Thymus (tissue), 11 donors: Measurements from ENCODE around the gene ONECUT2. TPM values are rescaled to one million over a fixed set of nuclear protein-coding genes. Genes with fewer than 3 reads are reported as not detected.

Source experiments
- DNase-seq, 9 donors: peaks; one replicate each; pipeline ENCODE4 v3.0.0-alpha.2; 2013; ENCODE audit warnings: low spot score in 9 of 9, low read depth in 6 of 9, missing footprints in 1 of 9
- H3K27ac ChIP-seq, 2 donors: one replicate each; pipeline ENCODE4 v1.5.1; 2013; ENCODE audit warnings: control low read depth in 1 of 2, low read depth in 1 of 2, low read length in 1 of 2, mild to moderate bottlenecking in 1 of 2, moderate library complexity in 1 of 2
- H3K27me3 ChIP-seq, 2 donors: one replicate each; pipeline ENCODE4 v1.5.1; 2013; ENCODE audit warnings: low read length in 1 of 2; ENCODE audit not compliant: control insufficient read depth in 2 of 2, insufficient read depth in 1 of 2
- H3K36me3 ChIP-seq, 2 donors: one replicate each; pipeline ENCODE4 v1.5.1; 2013; ENCODE audit warnings: low read length in 1 of 2, mild to moderate bottlenecking in 1 of 2, moderate library complexity in 1 of 2; ENCODE audit not compliant: control insufficient read depth in 2 of 2, insufficient read depth in 2 of 2
- H3K4me1 ChIP-seq, 2 donors: one replicate each; pipeline ENCODE4 v1.5.1; 2013; ENCODE audit warnings: low read length in 2 of 2; ENCODE audit not compliant: control insufficient read depth in 2 of 2, insufficient read depth in 2 of 2
- H3K4me3 ChIP-seq, 2 donors: one replicate each; pipeline ENCODE4 v1.5.1; 2013; ENCODE audit warnings: low read length in 2 of 2, control low read depth in 1 of 2, mild to moderate bottlenecking in 1 of 2
- H3K9me3 ChIP-seq, 2 donors: one replicate each; pipeline ENCODE4 v1.5.1; 2013; ENCODE audit warnings: low read length in 1 of 2, mild to moderate bottlenecking in 1 of 2; ENCODE audit not compliant: control insufficient read depth in 2 of 2, insufficient read depth in 1 of 2
- WGBS: extraction: QIAGEN DNeasy Blood & Tissue Kit; methylation state at CpG from one replicate; pipeline ENCODE4 v1.1.7; 2013; 5-methylcytosine and 5-hydroxymethylcytosine counted together
- polyA plus RNA-seq: library from polyadenylated mRNA; stranded (reverse); fragments of 200-250 nt; gene quantifications from one replicate; pipeline ENCODE4 v1.2.3, GENCODE V29; 2013
- total RNA-seq: library from RNA; stranded (reverse); fragments of 120-200 nt; gene quantifications from one replicate; pipeline ENCODE4 v1.2.4, GENCODE V29; 2013
- donor health status: healthy.

The ONECUT2 gene
- total and polyA plus RNA-seq, 2 donors = under 0.01 to 0.02 TPM

GRCh38 chr18:57441071-57441794, 6.1 kb downstream of the ONECUT2 start:
- DNase-seq = no peak
- peaks cover 2 to 34% of the 10 kb centered on the region in 2 donors for H3K4me1 ChIP-seq
- no peaks in the 10 kb centered on the region for H3K36me3 ChIP-seq
- H3K9me3 ChIP-seq = peaks cover 0 to 18% of the 10 kb centered on the region in 2 donors
- H3K27me3 ChIP-seq = peaks cover 76 to 90% of the 10 kb centered on the region in 2 donors
- H3K27ac ChIP-seq = no peak overlapping the region
- no peak overlapping the region for H3K4me3 ChIP-seq
- 2% methylated on average over 54 of the region's 54 CpGs for WGBS

DNA sequence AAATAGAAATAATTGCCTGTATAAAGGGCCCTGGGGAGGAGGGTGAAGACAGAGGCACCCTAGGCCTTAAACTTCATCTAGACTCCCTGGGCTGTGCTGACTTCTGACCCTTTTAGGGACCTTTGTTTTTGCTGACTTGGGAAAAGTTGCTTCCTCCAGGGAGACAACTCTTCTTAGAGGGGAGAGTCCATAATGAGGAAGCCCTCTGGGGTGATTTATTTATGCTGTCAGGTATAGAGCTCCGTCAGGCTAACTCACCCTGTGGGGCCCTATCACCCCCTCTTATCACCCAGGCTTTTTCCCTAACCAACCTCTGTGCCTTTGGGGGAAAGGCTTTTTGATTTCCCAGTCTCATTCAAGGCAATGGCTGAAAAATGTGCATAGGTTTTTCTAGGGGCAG, 8.1 kb downstream of the ONECUT2 start:
- Histone ChIP-seq H3K4me1 (peaks cover 0 to 19% of the 10 kb centered on the region in 2 donors), H3K4me3 (no peak overlapping the region), H3K27ac (no peak overlapping the region), H3K36me3 (no peaks in the 10 kb centered on the region), H3K9me3 (peaks cover 0 to 14% of the 10 kb centered on the region in 2 donors), H3K27me3 (peaks cover 56 to 77% of the 10 kb centered on the region in 2 donors)
- DNase-seq = no peak
- whole genome bisulfite sequencing = 4% methylated on average over 1 of the region's 1 CpG

GRCh38 chr18:57443702-57444101, 8.5 kb downstream of the ONECUT2 start:
- no peak for DNase-seq
- 75% methylated on average over 3 of the region's 3 CpGs for WGBS
- Histone ChIP-seq H3K4me1 (peaks cover 0 to 14% of the 10 kb centered on the region in 2 donors), H3K27ac (no peak overlapping the region), H3K36me3 (no peaks in the 10 kb centered on the region), H3K4me3 (no peak overlapping the region), H3K27me3 (peaks cover 51 to 73% of the 10 kb centered on the region in 2 donors), H3K9me3 (peaks cover 0 to 14% of the 10 kb centered on the region in 2 donors)

GRCh38 chr18:57444301-57444759, 9.2 kb downstream of the ONECUT2 start:
- peaks cover 45 to 67% of the 10 kb centered on the region in 2 donors for H3K27me3 ChIP-seq
- no peak overlapping the region for H3K27ac ChIP-seq
- no peaks in the 10 kb centered on the region for H3K36me3 ChIP-seq
- WGBS = 50% methylated on average over 3 of the region's 3 CpGs
- peaks cover 0 to 9% of the 10 kb centered on the region in 2 donors for H3K4me1 ChIP-seq
- peaks cover 0 to 14% of the 10 kb centered on the region in 2 donors for H3K9me3 ChIP-seq
- no peak overlapping the region for H3K4me3 ChIP-seq
- no peak for DNase-seq

DNA sequence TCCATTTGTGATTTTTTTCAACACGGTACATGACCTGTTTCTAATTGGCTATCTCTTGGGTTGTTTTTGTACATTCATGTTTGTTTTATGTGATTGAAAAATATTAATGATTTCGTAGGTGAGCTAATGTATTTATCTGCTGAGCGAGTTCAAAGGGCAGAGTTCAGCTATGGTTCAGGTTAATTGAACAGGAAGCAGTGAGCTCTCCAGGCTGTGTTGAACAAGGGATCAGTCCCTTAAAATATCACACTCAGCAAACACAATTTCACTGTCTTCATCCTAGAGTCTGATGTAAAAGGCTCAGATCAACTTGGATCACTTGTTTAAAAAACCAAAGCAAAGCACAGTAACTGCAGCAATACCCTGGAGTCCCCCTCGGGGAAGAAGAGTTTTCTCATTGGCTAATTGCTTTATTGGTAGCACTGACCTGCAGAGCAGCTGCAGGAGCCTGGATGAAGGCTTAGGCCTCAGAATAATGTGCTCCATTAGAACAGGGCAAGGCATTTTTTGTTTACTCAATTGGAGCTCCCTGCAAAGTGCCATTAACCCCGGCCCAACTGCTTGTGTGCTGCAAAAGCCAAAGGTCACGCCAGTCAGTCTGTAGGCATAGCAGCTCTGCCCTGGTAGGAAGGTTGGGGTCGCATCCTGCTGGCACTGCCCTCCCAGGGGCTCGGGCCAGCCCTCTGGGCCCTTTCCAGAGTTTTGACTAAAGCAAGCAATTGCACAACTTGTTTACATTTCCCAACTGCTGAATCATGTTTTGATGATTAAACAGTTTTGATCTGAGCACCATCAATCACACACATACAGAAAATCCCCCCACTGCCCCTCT, 10.5 kb downstream of the ONECUT2 start:
- H3K27me3 ChIP-seq = peaks cover 31 to 53% of the 10 kb centered on the region in 2 donors
- WGBS = 67% methylated on average over 8 of the region's 8 CpGs
- peaks cover 0 to 4% of the 10 kb centered on the region in 2 donors for H3K9me3 ChIP-seq
- DNase-seq = no peak
- peaks cover 0 to 3% of the 10 kb centered on the region in 2 donors for H3K4me1 ChIP-seq
- H3K4me3 ChIP-seq = no peak overlapping the region
- no peaks in the 10 kb centered on the region for H3K36me3 ChIP-seq
- no peak overlapping the region for H3K27ac ChIP-seq

DNA sequence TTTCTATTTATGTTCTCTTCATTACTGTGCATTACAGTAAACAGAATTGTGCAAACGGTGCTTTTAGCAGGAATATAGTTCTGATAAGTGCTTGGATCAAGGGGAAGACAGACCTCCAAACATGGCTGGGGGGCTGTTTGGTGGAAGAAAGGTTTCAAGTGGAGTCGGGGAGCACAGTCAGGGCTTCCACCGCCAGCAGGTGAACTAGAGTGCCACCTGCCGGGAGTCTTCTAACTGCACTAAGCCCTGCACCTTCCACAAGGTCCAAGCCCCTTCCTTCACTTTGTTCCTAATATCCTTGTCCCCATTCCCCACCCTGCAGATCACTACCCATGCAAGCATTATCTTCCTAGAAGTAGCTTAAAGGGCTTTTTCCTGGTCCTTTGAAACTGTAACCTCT, 11.1 kb downstream of the ONECUT2 start:
- H3K27me3 ChIP-seq = peaks cover 25 to 47% of the 10 kb centered on the region in 2 donors
- WGBS = 3% methylated on average over 4 of the region's 4 CpGs
- DNase-seq = no peak
- H3K4me1 ChIP-seq = peaks cover 0 to 3% of the 10 kb centered on the region in 2 donors
- peaks cover 0 to 4% of the 10 kb centered on the region in 2 donors for H3K9me3 ChIP-seq
- H3K27ac ChIP-seq = no peak overlapping the region
- no peaks in the 10 kb centered on the region for H3K36me3 ChIP-seq
- H3K4me3 ChIP-seq = no peak overlapping the region

DNA sequence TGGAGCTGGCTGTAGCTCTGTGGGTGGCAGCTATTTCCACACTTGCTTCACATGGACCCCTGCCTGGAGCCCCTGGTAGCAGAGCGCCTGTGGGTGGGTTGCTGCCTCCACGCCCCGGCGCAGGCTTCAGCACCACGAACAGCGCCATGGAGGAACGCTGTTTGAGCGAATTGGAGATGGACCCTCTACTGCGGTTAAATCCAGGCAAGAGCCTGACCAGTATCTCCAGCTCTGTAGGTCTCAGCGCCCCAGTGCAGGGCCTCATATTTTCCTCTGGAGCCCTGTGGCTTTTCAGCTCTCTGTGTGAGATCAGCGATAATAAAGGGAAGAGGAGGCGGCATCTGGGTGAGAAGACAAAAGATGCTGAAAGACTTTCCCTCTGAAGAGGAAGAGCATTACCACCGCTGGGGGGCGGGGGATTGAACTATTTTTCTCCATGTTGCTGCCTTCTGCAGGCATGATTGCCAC, 12.0 kb downstream of the ONECUT2 start:
- H3K4me3 ChIP-seq = no peak overlapping the region

DNA sequence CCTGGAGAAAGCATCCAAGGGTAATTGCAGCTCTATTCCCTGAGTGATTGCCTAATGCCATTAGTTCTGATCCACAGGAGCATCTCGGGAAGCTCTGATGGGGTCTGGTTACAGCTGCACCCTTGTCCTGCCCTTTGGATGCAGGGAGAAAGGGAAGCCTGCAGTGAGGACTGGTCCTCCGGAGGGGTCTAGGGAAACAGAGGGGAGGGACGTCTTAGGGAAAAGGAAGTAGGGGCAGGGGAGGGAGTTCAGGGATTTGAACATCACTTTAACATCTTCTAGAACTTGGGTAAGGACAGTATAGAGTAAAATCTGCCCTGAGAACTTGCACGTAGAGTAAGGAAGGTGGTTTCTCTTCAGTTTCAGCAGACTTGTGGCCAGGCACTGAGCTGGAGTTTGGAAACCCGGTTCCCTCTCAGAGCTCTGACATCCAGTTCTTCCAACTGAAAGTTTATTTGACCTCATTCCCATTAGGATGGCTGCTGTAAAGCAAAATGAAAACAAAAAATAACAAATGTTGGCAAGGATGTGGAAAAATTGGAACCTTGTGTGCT, 20.5 kb downstream of the ONECUT2 start:
- Histone ChIP-seq H3K27me3 (no peaks in the 10 kb centered on the region), H3K36me3 (no peaks in the 10 kb centered on the region), H3K4me3 (no peak overlapping the region), H3K27ac (no peak overlapping the region), H3K4me1 (no peaks in the 10 kb centered on the region), H3K9me3 (no peaks in the 10 kb centered on the region)
- DNase-seq = no peak
- 64% methylated on average over 5 of the region's 5 CpGs for WGBS

More for the DNA sequence above, 12.0 kb downstream of the ONECUT2 start:
- no peaks in the 10 kb centered on the region for H3K4me1 ChIP-seq
- H3K27ac ChIP-seq = no peak overlapping the region
- H3K9me3 ChIP-seq = peaks cover 0 to 4% of the 10 kb centered on the region in 2 donors
- 4% methylated on average over 14 of the region's 14 CpGs for WGBS
- peak in 4 of 9 donors; percentile 15 to 55 (median 42) for DNase-seq
- H3K36me3 ChIP-seq = no peaks in the 10 kb centered on the region
- H3K27me3 ChIP-seq = peaks cover 17 to 38% of the 10 kb centered on the region in 2 donors
